GM18858 (cell line): ENCODE measurements around the gene SECISBP2.

Source experiments
- ATAC-seq: cut with Tn5 transposase; IDR thresholded peaks from one replicate; pipeline ENCODE4 v1.9.1; 2021; ENCODE audit not compliant: unreplicated experiment

The SECISBP2 gene

GRCh38 chr9:89380437-89381307 is 62.4 kb downstream of the SECISBP2 start:
- ATAC-seq, result no peak

GRCh38 chr9:89381308-89381609 is 63.0 kb downstream of the SECISBP2 start:
- no peak for ATAC-seq

- ATAC-seq, result no peak
Observed at GRCh38 chr9:89382026-89382986, 64.0 kb downstream of the SECISBP2 start.

DNA sequence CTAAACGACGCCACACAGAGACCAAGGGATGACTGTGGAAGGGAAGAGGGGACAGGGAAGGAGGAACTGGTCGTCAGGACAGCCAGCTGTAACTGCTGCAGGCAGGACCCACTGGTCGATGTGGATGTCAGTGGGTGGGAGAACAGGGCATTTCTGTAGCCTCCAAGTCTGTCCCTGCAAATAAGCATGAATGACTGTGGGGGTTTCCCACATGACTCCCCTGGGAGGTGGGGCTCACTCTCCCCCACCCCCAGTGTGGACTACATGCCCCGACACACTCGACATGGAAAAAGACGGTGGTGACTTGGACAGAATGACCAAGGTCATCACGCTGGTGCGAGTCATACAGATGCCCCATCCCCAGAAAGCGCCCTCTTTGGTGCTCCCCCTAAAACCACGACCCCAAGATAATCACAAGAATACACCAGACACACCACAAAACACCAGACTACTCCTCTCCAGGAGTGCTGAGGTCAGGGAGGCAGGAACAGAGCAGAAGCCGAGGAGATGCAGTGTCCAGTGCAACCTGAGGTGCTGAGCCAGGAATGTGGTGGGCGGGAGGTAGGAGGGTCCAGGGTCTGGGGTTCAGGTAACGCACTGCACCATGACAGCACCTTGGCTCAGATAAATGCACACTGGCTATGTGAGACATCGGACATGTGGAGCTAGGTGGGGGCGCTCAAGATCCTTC is 64.9 kb downstream of the SECISBP2 start:
- ATAC-seq, result no peak

- ATAC-seq, result no peak
Observed at GRCh38 chr9:89383721-89384300, 65.5 kb downstream of the SECISBP2 start.

- ATAC-seq, result no peak
Observed at GRCh38 chr9:89384783-89385182, 66.5 kb downstream of the SECISBP2 start.

DNA sequence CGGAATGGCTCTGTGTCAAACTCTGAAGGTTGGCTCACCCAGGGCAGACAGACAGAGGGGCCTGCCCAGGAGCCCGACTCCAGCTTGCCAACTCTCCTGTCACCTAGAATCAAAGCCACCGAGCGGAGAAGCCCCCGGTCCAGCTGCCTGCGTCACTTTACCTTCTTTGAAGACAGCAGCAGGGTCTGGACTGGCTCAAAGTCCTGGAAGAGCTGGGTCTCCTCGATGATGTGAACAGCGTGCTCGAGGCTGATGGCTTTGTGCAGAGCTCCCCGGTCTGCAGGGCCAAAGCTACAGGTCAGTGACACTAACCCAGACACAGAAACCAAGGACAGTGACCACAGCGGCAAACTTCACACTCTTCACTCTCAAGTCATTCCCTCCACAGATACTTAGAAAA is 67.9 kb downstream of the SECISBP2 start:
- ATAC-seq, result no peak

GRCh38 chr9:89386797-89387196 is 68.5 kb downstream of the SECISBP2 start:
- no peak for ATAC-seq

GRCh38 chr9:89387197-89387849 is 69.0 kb downstream of the SECISBP2 start:
- ATAC-seq, result no peak

DNA sequence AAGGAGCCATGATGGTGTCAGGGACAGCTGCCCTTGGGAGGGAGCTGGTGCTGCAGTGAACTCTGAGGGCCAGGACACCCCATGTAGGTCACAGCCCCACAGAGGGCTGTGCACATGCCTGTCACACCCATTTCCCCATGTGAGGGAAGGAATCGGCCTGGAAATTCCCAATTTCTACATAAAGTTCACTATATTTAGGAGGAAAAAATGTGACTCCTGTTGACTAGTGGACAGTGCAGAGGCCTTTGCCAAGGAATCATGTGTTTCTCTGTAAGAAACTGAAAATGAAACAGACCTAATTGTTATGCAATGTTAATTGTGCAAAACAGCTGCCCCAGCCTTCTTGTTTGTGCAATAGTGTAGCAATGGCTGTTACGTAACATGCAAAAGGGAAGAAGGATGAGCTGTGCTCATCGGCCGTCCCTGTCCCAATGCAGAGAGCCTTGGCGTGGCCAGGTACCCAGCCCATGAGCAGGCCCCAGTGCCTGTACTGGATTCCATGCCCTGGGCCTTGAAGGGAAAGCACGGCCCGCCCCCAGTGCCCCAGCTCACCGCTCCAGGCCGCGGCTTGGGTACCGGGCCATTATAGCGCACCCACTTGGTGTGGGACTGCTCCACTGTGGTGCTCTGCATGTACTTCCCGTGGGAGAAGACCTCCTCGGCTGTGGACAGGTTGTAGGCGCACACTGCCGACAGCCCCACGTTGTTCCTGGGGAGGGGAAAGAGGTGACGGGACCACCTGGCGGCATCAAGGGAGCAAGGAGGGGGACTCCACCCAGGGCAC is 70.0 kb downstream of the SECISBP2 start:
- no peak for ATAC-seq

- no peak for ATAC-seq
Observed at GRCh38 chr9:89388868-89389177, 70.5 kb downstream of the SECISBP2 start.

DNA sequence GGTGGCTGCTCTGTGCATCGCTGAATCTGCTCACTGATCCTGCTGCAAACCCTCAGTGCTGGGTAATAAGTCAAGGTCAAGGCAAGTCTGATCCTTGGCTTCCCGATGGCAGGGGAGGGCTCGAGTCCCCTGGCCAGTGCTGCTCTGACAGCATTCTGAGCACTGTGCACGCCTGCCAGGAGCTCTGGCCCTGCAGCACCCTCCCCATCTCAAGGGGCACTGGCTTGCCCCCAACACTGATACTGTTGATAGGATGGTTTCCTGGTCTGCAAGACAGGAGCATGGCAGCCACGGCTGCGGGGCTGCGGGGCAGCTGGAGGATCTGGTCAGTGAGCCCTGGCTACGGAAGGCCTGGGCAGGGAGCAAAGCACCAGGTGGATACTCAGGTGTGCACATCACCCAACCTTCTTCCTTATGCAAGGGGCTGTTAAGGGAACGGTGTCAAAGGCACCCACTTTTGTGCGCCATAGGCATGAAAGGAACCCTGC is 71.8 kb downstream of the SECISBP2 start:
- ATAC-seq, result no peak

GRCh38 chr9:89390578-89391116 is 72.3 kb downstream of the SECISBP2 start:
- no peak for ATAC-seq

DNA sequence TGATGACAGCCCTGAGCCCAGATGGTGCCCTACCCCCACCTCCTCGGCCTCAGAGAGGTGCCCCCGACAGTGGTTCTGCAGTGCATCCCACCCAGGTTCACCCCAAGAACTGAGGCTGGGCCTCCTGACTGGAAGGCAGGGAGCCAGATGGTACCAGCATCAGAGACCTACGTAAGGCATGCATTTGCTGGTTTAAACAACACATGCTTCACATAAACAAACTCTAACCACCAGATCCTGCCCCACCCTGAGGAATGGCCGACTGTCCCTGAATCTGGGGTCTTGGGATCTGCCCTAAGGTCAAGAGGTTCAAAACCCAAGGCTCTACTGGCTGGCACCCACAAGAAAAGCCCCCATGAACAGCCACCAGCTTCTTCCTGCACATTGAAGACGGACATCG is 73.3 kb downstream of the SECISBP2 start:
- no peak for ATAC-seq

DNA sequence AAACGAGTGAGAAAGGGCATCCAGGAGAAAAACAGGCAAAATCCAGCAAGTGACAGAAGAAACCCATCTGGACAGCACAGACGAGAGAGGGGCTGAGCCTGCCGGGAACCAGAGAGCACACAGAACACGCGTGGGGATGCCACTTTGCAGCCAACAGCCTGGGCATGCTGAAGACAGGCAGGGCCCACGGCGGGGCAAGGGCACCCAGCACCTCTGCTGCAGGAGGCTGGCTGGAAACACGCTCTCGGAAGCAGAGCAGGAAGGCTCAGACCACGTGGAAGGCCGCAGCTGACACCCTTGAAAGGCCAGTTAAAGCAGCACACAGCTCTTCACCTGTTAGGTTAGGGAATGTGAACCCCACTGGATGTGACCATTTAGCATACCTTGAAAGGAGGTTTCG is 76.1 kb downstream of the SECISBP2 start:
- no peak for ATAC-seq

- no peak for ATAC-seq
Observed at GRCh38 chr9:89395931-89396710, 77.8 kb downstream of the SECISBP2 start.

- no peak for ATAC-seq
Observed at GRCh38 chr9:89397471-89397870, 79.2 kb downstream of the SECISBP2 start.

- no peak for ATAC-seq
Observed at GRCh38 chr9:89398621-89399020, 80.3 kb downstream of the SECISBP2 start.
